ENCODE measurements around the gene PHLDB2. TPM values are rescaled to one million over a fixed set of nuclear protein-coding genes. Genes with fewer than 3 reads are reported as not detected.

PHLDB2 gene
- total RNA-seq, 2 experiments from 2014 or later = 0.61 to 2.1 TPM

- Histone ChIP-seq H3K4me2 (ENCODE audit: low read length) (no peak overlapping the region), H3K4me3 (ENCODE audit: low read depth, low read length, poor library complexity, severe bottlenecking) (no peak overlapping the region), H3K9me2 (ENCODE audit: insufficient read depth, low read length) (no peaks in the 10 kb centered on the region), H2AFZ (ENCODE audit: low read length) (no peak overlapping the region), H3K4me1 (ENCODE audit: insufficient read depth, low read length, poor library complexity, severe bottlenecking) (peaks cover 4% of the 10 kb centered on the region), H3K36me3 (ENCODE audit: insufficient read depth, low read length) (peaks cover 67% of the 10 kb centered on the region), H4K20me1 (ENCODE audit: insufficient read depth, low read length) (0 out of 2 replicates have a peak, but pooled peaks cover 3% of the 10 kb centered on the region), H3K9me3 (ENCODE audit: low read length) (no peaks in the 10 kb centered on the region), H3K27ac (ENCODE audit: low read depth, low read length, poor library complexity, severe bottlenecking) (no peak overlapping the region), H3K79me2 (ENCODE audit: insufficient read depth, low read depth, low read length) (peaks cover 21% of the 10 kb centered on the region; the same call in 1 of the 2 replicates)
- BruUV-seq (replicated peaks) = no TSS peak
- intact Hi-C loops (cut with micrococcal nuclease; ENCODE audit: unreplicated experiment) = no loop called here
- TF ChIP-seq EZH2phosphoT487 (IDR thresholded peaks at IDR 0.05; ENCODE audit: borderline replicate concordance, low read depth, low read length) = no peak
- TF ChIP-seq CTCF (conservative IDR thresholded peaks at IDR 0.05; ENCODE audit: low read length) = no peak
- no peak for DNase-seq (ENCODE audit: low spot score)
- POLR2A ChIA-PET = interaction anchor here (0.7 to 2.0 kb wide), 5 partner anchors 12 to 792 kb away, joined by 3 to 4 read pairs (median 3); no protein-coding TSS in a partner anchor
- CTCF ChIA-PET (ENCODE audit: unreplicated experiment) = no interaction called here
Measured at GRCh38 chr3:111986800-111987199, 127.7 kb downstream of the PHLDB2 start.

- 0 out of 2 replicates have a peak overlapping the region, but pooled peaks have one; percentile 13 for H3K4me2 ChIP-seq (ENCODE audit: low read length)
- peak; percentile 68 for DNase-seq (ENCODE audit: low spot score)
- BruUV-seq (replicated peaks) = no TSS peak
- H3K27ac ChIP-seq (ENCODE audit: low read depth, low read length, poor library complexity, severe bottlenecking) = no peak overlapping the region
- H2AFZ ChIP-seq (ENCODE audit: low read length) = no peak overlapping the region
- H3K9me2 ChIP-seq (ENCODE audit: insufficient read depth, low read length) = no peaks in the 10 kb centered on the region
- H3K4me1 ChIP-seq (ENCODE audit: insufficient read depth, low read length, poor library complexity, severe bottlenecking) = no peaks in the 10 kb centered on the region
- ChIA-PET CTCF (ENCODE audit: unreplicated experiment) (interaction anchor here (0.6 to 2.4 kb wide), 5 partner anchors 10 to 318 kb away, joined by 3 to 12 read pairs (median 3); partner anchors contain the start of gene ABHD10), POLR2A (interaction anchor here (0.8 to 5.4 kb wide), 9 partner anchors 10 to 54 kb away, joined by 3 to 32 read pairs (median 4); partner anchors contain the start of gene ABHD10)
- TF ChIP-seq EZH2phosphoT487 (IDR thresholded peaks at IDR 0.05; ENCODE audit: borderline replicate concordance, low read depth, low read length) (no peak), CTCF (conservative IDR thresholded peaks at IDR 0.05; ENCODE audit: low read length) (peak; percentile 92)
- peaks cover 10% of the 10 kb centered on the region; the same call in 1 of the 2 replicates for H3K79me2 ChIP-seq (ENCODE audit: insufficient read depth, low read depth, low read length)
- peaks cover 67% of the 10 kb centered on the region for H3K36me3 ChIP-seq (ENCODE audit: insufficient read depth, low read length)
- H3K4me3 ChIP-seq (ENCODE audit: low read depth, low read length, poor library complexity, severe bottlenecking) = no peak overlapping the region
- H4K20me1 ChIP-seq (ENCODE audit: insufficient read depth, low read length) = 0 out of 2 replicates have a peak, but pooled peaks cover 3% of the 10 kb centered on the region
- H3K9me3 ChIP-seq (ENCODE audit: low read length) = no peaks in the 10 kb centered on the region
- intact Hi-C loops (cut with micrococcal nuclease; ENCODE audit: unreplicated experiment) = loop anchor here (1.0 kb wide), 1 partner anchor 54 kb away; no protein-coding TSS in a partner anchor
Measured at GRCh38 chr3:111989061-111989678, 130.1 kb downstream of the PHLDB2 start.

GRCh38 chr3:111993038-111993437 is 134.0 kb downstream of the PHLDB2 start:
- no peaks in the 10 kb centered on the region for H3K4me1 ChIP-seq (ENCODE audit: insufficient read depth, low read length, poor library complexity, severe bottlenecking)
- H3K9me2 ChIP-seq (ENCODE audit: insufficient read depth, low read length) = no peaks in the 10 kb centered on the region
- no peaks in the 10 kb centered on the region for H3K9me3 ChIP-seq (ENCODE audit: low read length)
- peaks cover 10% of the 10 kb centered on the region; the same call in 1 of the 2 replicates for H3K79me2 ChIP-seq (ENCODE audit: insufficient read depth, low read depth, low read length)
- H3K4me2 ChIP-seq (ENCODE audit: low read length) = no peak overlapping the region
- H4K20me1 ChIP-seq (ENCODE audit: insufficient read depth, low read length) = 0 out of 2 replicates have a peak, but pooled peaks cover 3% of the 10 kb centered on the region
- H3K36me3 ChIP-seq (ENCODE audit: insufficient read depth, low read length) = peaks cover 41% of the 10 kb centered on the region
- H2AFZ ChIP-seq (ENCODE audit: low read length) = no peak overlapping the region
- no peak overlapping the region for H3K4me3 ChIP-seq (ENCODE audit: low read depth, low read length, poor library complexity, severe bottlenecking)
- intact Hi-C loops (cut with micrococcal nuclease; ENCODE audit: unreplicated experiment) = no loop called here
- H3K27ac ChIP-seq (ENCODE audit: low read depth, low read length, poor library complexity, severe bottlenecking) = no peak overlapping the region
- CTCF ChIA-PET (ENCODE audit: unreplicated experiment) = interaction anchor here (1.0 kb wide), 1 partner anchor 14 kb away, joined by 3 read pairs; the partner anchor contains the start of gene ABHD10
- BruUV-seq (replicated peaks) = no TSS peak
- TF ChIP-seq EZH2phosphoT487 (IDR thresholded peaks at IDR 0.05; ENCODE audit: borderline replicate concordance, low read depth, low read length) = no peak
- no peak for TF ChIP-seq CTCF (conservative IDR thresholded peaks at IDR 0.05; ENCODE audit: low read length)
- DNase-seq (ENCODE audit: low spot score) = no peak
- POLR2A ChIA-PET = interaction anchor here (1.3 to 5.4 kb wide), 2 partner anchors 8 to 14 kb away, joined by 3 to 32 read pairs; partner anchors contain the start of gene ABHD10

Measured in OCI-LY7 (cell line).